ENCODE results near the gene MID1. TPM values are rescaled to one million over a fixed set of nuclear protein-coding genes. Genes with fewer than 3 reads are reported as not detected.

Gene MID1
- total RNA-seq, 1 donor from 2014 or later: 9.4 TPM

DNA sequence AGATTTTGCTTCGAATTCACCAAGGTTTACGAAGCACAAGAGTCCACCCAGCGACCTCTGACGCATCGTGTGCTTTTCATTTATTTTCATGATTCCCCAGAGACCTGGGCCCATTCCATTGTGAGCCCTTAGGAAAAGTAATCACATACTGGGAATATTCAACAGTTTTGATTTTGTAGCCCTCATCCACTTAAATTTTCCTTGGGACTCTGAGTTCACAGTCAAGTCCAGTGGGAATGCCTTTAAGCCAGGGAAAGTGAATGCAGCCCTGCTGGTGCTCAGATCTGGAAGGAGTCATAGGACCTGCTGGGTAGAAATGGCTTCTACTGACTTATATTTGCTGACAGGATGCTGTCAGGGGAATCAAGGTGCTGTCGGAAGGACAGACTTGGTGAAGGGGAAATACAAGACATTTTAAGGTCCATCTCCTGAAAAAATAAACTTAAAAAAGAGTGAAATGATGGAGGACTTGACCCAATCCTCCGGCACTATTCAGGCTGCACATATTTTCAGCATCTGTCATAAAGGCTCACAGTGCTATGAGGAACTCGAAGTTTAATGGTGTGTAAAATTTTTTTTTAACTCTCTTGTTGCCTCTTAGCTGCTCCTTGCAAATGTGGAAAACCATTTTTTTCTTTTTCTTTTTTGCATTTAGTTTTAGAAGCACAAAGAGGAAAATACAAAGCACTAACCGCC lies 204.9 kb downstream of the MID1 start:
- no peaks in the 10 kb centered on the region for H3K36me3 ChIP-seq
- no peak overlapping the region for H3K27ac ChIP-seq (replicated peaks)
- no peak for TF ChIP-seq CTCF (IDR thresholded peaks at IDR 0.05; ENCODE audit: borderline replicate concordance)
- H3K4me1 ChIP-seq: no peaks in the 10 kb centered on the region
- no peaks in the 10 kb centered on the region for H3K9me3 ChIP-seq (replicated peaks)
- no peaks in the 10 kb centered on the region for H3K27me3 ChIP-seq (ENCODE audit: low read depth)
- DNase-seq: no peak
- H3K4me3 ChIP-seq: no peak overlapping the region
- intact Hi-C loops (cut with micrococcal nuclease): no loop called here

- Histone ChIP-seq H3K4me1 (no peaks in the 10 kb centered on the region), H3K27ac (replicated peaks) (no peak overlapping the region), H3K9me3 (replicated peaks) (no peaks in the 10 kb centered on the region), H3K4me3 (no peak overlapping the region), H3K27me3 (ENCODE audit: low read depth) (no peaks in the 10 kb centered on the region), H3K36me3 (no peaks in the 10 kb centered on the region)
- TF ChIP-seq CTCF (IDR thresholded peaks at IDR 0.05; ENCODE audit: borderline replicate concordance): no peak
- DNase-seq: no peak
- intact Hi-C loops (cut with micrococcal nuclease): no loop called here
Measured at GRCh38 chrX:10414862-10415261, 205.5 kb downstream of the MID1 start.

DNA sequence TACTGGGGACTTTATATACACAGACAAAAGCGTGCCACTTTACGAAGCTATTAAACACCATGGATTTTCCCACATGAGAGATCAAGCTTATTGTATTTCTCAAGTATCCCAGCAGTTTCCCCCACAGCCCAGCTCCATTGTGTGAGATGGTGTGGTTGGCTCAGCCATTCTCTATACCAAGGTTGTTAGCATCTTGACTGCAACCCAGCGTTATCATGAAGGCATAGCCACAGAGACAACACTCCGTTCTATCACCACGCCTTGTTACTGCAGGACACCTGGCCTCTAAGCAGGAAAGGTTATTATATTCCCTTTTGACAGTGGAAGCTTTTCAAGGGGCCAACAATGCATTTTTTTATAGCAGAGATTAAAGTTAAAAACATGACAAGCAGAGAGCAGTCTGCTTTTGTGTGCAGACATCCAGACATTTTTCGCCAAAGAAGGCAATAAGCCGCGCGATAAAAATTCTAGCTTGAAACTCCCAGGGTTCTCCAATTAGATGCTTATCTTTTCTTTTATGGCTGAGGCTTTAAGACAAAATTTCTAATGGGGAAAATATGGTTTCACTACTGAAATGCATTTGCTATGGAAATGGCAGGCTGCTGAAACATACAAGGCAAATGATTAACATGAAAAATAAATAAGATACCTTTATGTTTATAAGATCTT lies 206.1 kb downstream of the MID1 start:
- H3K27ac ChIP-seq (replicated peaks): no peak overlapping the region
- no peak overlapping the region for H3K4me3 ChIP-seq
- H3K27me3 ChIP-seq (ENCODE audit: low read depth): no peaks in the 10 kb centered on the region
- H3K4me1 ChIP-seq: no peaks in the 10 kb centered on the region
- H3K9me3 ChIP-seq (replicated peaks): no peaks in the 10 kb centered on the region
- no peak for TF ChIP-seq CTCF (IDR thresholded peaks at IDR 0.05; ENCODE audit: borderline replicate concordance)
- no peaks in the 10 kb centered on the region for H3K36me3 ChIP-seq
- DNase-seq: no peak
- intact Hi-C loops (cut with micrococcal nuclease): no loop called here

GRCh38 chrX:10404436-10404835 lies 215.9 kb downstream of the MID1 start:
- H3K9me3 ChIP-seq (replicated peaks): no peaks in the 10 kb centered on the region
- H3K27ac ChIP-seq (replicated peaks): no peak overlapping the region
- no peaks in the 10 kb centered on the region for H3K36me3 ChIP-seq
- H3K4me3 ChIP-seq: no peak overlapping the region
- no peak for DNase-seq
- no peaks in the 10 kb centered on the region for H3K4me1 ChIP-seq
- H3K27me3 ChIP-seq (ENCODE audit: low read depth): no peaks in the 10 kb centered on the region
- intact Hi-C loops (cut with micrococcal nuclease): no loop called here
- no peak for TF ChIP-seq CTCF (IDR thresholded peaks at IDR 0.05; ENCODE audit: borderline replicate concordance)

DNA sequence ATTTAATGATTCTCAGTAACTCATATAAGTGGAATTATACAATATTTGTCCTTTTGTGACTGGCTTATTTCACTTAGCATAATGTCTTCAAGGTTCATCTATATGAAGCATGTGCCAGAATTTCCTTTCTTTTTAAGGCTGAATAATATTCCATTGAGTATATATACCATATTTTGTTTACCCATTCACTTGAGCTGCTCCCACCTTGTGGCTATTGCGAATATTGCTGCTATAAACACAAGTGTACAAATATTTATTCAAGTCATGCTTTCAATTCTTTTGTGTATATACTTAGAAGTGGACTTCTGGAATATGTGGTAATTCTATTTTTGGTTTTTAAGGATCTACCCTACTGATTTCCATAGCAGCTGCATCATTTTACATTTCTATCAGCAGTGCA lies 219.1 kb downstream of the MID1 start:
- Histone ChIP-seq H3K27ac (replicated peaks) (no peak overlapping the region), H3K4me3 (no peak overlapping the region), H3K36me3 (no peaks in the 10 kb centered on the region), H3K9me3 (replicated peaks) (no peaks in the 10 kb centered on the region), H3K27me3 (ENCODE audit: low read depth) (no peaks in the 10 kb centered on the region), H3K4me1 (no peaks in the 10 kb centered on the region)
- intact Hi-C loops (cut with micrococcal nuclease): no loop called here
- no peak for TF ChIP-seq CTCF (IDR thresholded peaks at IDR 0.05; ENCODE audit: borderline replicate concordance)
- DNase-seq: no peak

Data from left ventricle myocardium inferior (tissue), 1 donor.